HG02623 (cell line): ENCODE results near the gene EYA3.

Experiments used
- ATAC-seq: cut with Tn5 transposase; IDR thresholded peaks from one replicate; pipeline ENCODE4 v1.9.1; 2021; ENCODE audit warnings: moderate library complexity; ENCODE audit not compliant: unreplicated experiment

EYA3 gene

GRCh38 chr1:28112388-28113241 lies 24.2 kb upstream of the EYA3 start:
- ATAC-seq: no peak

- no peak for ATAC-seq
These were observed 22.7 kb upstream of the EYA3 start for GRCh38 chr1:28111157-28111556.

- no peak for ATAC-seq
These were observed 22.1 kb upstream of the EYA3 start for GRCh38 chr1:28110555-28110954.

GRCh38 chr1:28109639-28110038 lies 21.2 kb upstream of the EYA3 start:
- no peak for ATAC-seq

GRCh38 chr1:28108001-28108400 lies 19.6 kb upstream of the EYA3 start:
- no peak for ATAC-seq

GRCh38 chr1:28104866-28105467 lies 16.6 kb upstream of the EYA3 start:
- no peak for ATAC-seq

- no peak for ATAC-seq
These were observed 13.8 kb upstream of the EYA3 start for GRCh38 chr1:28102189-28102588.

GRCh38 chr1:28099050-28099769 lies 10.8 kb upstream of the EYA3 start:
- no peak for ATAC-seq

- ATAC-seq: no peak
These were observed 8.7 kb upstream of the EYA3 start for GRCh38 chr1:28097100-28097472.

- ATAC-seq: no peak
These were observed 8.0 kb upstream of the EYA3 start for GRCh38 chr1:28096210-28097099.

- no peak for ATAC-seq
These were observed 2.8 kb upstream of the EYA3 start for GRCh38 chr1:28091043-28091781.

GRCh38 chr1:28087614-28088167 lies 719 bp downstream of the EYA3 start:
- ATAC-seq: no peak

- no peak for ATAC-seq
These were observed 1.8 kb downstream of the EYA3 start for GRCh38 chr1:28086651-28087050.

- ATAC-seq: no peak
These were observed 3.3 kb downstream of the EYA3 start for GRCh38 chr1:28085129-28085528.

- ATAC-seq: no peak
These were observed 4.5 kb downstream of the EYA3 start for GRCh38 chr1:28083876-28084275.

GRCh38 chr1:28078680-28079626 lies 9.5 kb downstream of the EYA3 start:
- ATAC-seq: no peak

- no peak for ATAC-seq
These were observed 10.1 kb downstream of the EYA3 start for GRCh38 chr1:28078262-28078661.

- ATAC-seq: no peak
These were observed 13.4 kb downstream of the EYA3 start for GRCh38 chr1:28074892-28075511.
